B cell (primary cell): Measurements from ENCODE around the gene RORC. TPM values are rescaled to one million over a fixed set of nuclear protein-coding genes. Genes with fewer than 3 reads are reported as not detected.
"Not testable (repeated sequence)": the region's sequence is repeated elsewhere in the genome, so short reads cannot be mapped to it uniquely, and the experiment has no call there.

Experiments used
- ATAC-seq: fragments of 200-7000 bp; cut with Tn5 transposase; one replicate; pipeline ENCODE4 v1.10.0; 2021; ENCODE audit warnings: low read depth, mild to moderate bottlenecking, moderate number of reproducible peaks, moderate library complexity
- CTCF ChIA-PET: fragments of 350-600 bp; sonication (Branson Sonifier 250); formaldehyde crosslinking; loops from one replicate; lab custom pipeline; 2021; ENCODE audit warnings: antibody characterized with exemption, inconsistent platforms; lab: Charles Lee
- POLR2A ChIA-PET: fragments of 350-600 bp; sonication (Branson Sonifier 250); formaldehyde crosslinking; loops from one replicate; lab custom pipeline; 2021; ENCODE audit warnings: antibody characterized with exemption; lab: Charles Lee
- DNase-seq: peaks from one replicate; pipeline ENCODE4 v3.0.0; 2013
- H2AFZ ChIP-seq: 2 replicates; pipeline ENCODE4 v1.6.1; 2012; ENCODE audit warnings: mild to moderate bottlenecking, low read depth, low read length; ENCODE audit not compliant: insufficient read depth, poor library complexity, severe bottlenecking
- H3K27ac ChIP-seq, 2 donors: 1 replicate in 1 of 2; 2 replicates in 1 of 2; pipeline ENCODE4 v1.5.1; 2012 to 2013; ENCODE audit warnings: low read length in 2 of 2, mild to moderate bottlenecking in 2 of 2, moderate library complexity in 1 of 2
- H3K27me3 ChIP-seq, 4 experiments: fragments of 200-600 bp in 1 of 4; sonication (generic) in 1 of 4; replicated peaks in 1 of 4; 1 replicate in 2 of 4; 2 replicates in 2 of 4; pipeline versions ENCODE4 v1.6.1 to v1.7.0; 2013 to 2016; ENCODE audit warnings: low read length in 3 of 4, mild to moderate bottlenecking in 2 of 4, mixed read lengths in 1 of 4, moderate library complexity in 1 of 4; ENCODE audit not compliant: insufficient read depth in 4 of 4, control insufficient read depth in 3 of 4; ENCODE audit errors: control extremely low read depth in 1 of 4
- H3K36me3 ChIP-seq, 2 experiments: replicated peaks in 1 of 2; 1 replicate in 1 of 2; 2 replicates in 1 of 2; pipeline versions ENCODE4 v1.6.1 to v1.7.1; 2013; ENCODE audit warnings: low read length in 1 of 2; ENCODE audit not compliant: insufficient read depth in 2 of 2, control insufficient read depth in 1 of 2; ENCODE audit errors: control extremely low read depth in 1 of 2, extremely low read depth in 1 of 2
- H3K4me1 ChIP-seq, 2 donors: fragments of 200-600 bp in 1 of 2; sonication (generic) in 1 of 2; 1 replicate in 1 of 2; 2 replicates in 1 of 2; pipeline versions ENCODE4 v1.5.1 to v1.6.1; 2013 to 2017; ENCODE audit warnings: low read length in 2 of 2; ENCODE audit not compliant: control insufficient read depth in 2 of 2, insufficient read depth in 2 of 2
- H3K4me2 ChIP-seq: replicated peaks from 2 replicates; pipeline ENCODE3; 2012; ENCODE audit warnings: mild to moderate bottlenecking, low read depth, low read length; ENCODE audit not compliant: poor library complexity, severe bottlenecking
- H3K4me3 ChIP-seq, 5 experiments: fragments of 200-600 bp in 1 of 5; sonication (generic) in 1 of 5; 1 replicate in 3 of 5; 2 replicates in 2 of 5; pipeline versions ENCODE4 v1.5.1 to v1.7.0; 2011 to 2016; ENCODE audit warnings: low read length in 4 of 5, mild to moderate bottlenecking in 4 of 5, low read depth in 2 of 5, control low read depth in 1 of 5, moderate library complexity in 1 of 5; ENCODE audit not compliant: insufficient read depth in 1 of 5; ENCODE audit errors: control extremely low read depth in 1 of 5, extremely low read depth in 1 of 5
- H3K79me2 ChIP-seq: fragments of 200-600 bp; sonication (generic); one replicate; pipeline ENCODE4 v1.6.0; 2016; ENCODE audit warnings: low read length; ENCODE audit not compliant: control insufficient read depth, insufficient read depth
- H3K9ac ChIP-seq: fragments of 200-600 bp; sonication (generic); 2 replicates; pipeline ENCODE4 v1.6.1; 2017; ENCODE audit warnings: mild to moderate bottlenecking, low read length, moderate library complexity
- H3K9me3 ChIP-seq, 3 donors: one replicate each; pipeline versions ENCODE4 v1.6.1 to v1.7.1; 2013; ENCODE audit warnings: low read length in 2 of 3; ENCODE audit not compliant: control insufficient read depth in 2 of 3, insufficient read depth in 1 of 3; ENCODE audit errors: control extremely low read depth in 1 of 3
- H4K20me1 ChIP-seq: 2 replicates; pipeline ENCODE4 v1.6.0; 2012; ENCODE audit warnings: mild to moderate bottlenecking, low read length; ENCODE audit not compliant: insufficient read depth, control insufficient read depth, poor library complexity, severe bottlenecking
- H3K27ac Mint-ChIP-seq: one replicate; pipeline ENCODE4 v1.8.0; 2021; ENCODE audit warnings: mixed read lengths
- H3K27me3 Mint-ChIP-seq: one replicate; pipeline ENCODE4 v1.8.0; 2021; ENCODE audit warnings: mixed read lengths
- H3K4me1 Mint-ChIP-seq: one replicate; pipeline ENCODE4 v1.8.0; 2021; ENCODE audit warnings: mixed read lengths
- H3K4me3 Mint-ChIP-seq: one replicate; pipeline ENCODE4 v1.8.0; 2021; ENCODE audit warnings: mixed read lengths
- H3K9me3 Mint-ChIP-seq: one replicate; pipeline ENCODE4 v1.8.0; 2022; ENCODE audit warnings: mixed read lengths; ENCODE audit not compliant: insufficient read depth
- CTCF ChIP-seq: fragments of 200-600 bp; IDR thresholded peaks from one replicate; pipeline ENCODE4 v1.8.0; 2022; ENCODE audit warnings: antibody characterized with exemption, mild to moderate bottlenecking
- EZH2 ChIP-seq: IDR thresholded peaks from 2 replicates; pipeline ENCODE4 v1.6.1; 2012; ENCODE audit warnings: borderline replicate concordance, low read depth, mild to moderate bottlenecking, moderate library complexity, low read length; ENCODE audit not compliant: insufficient read depth, poor library complexity, severe bottlenecking
- WGBS: methylation state at CpG from one replicate; pipeline ENCODE4 v1.1.5; 2013; ENCODE audit warnings: missing lambda C conversion rate; ENCODE audit not compliant: insufficient coverage; 5-methylcytosine and 5-hydroxymethylcytosine counted together
- intact Hi-C: fragments of 100-400 bp; cut with micrococcal nuclease; formaldehyde crosslinking; loops from one replicate; pipeline ENCODE4 v1.10.0; 2022
- polyA plus RNA-seq: library from polyadenylated mRNA; depleted of rRNA; stranded (reverse); fragments of >200 nt; gene quantifications from 2 replicates; pipeline ENCODE4 v1.2.3, GENCODE V29; 2012
- total RNA-seq, 2 donors: library from RNA; stranded (reverse); fragments of 120-200 nt in 1 of 2; gene quantifications; 1 replicate in 1 of 2; 2 replicates in 1 of 2; pipeline versions ENCODE4 v1.2.3 to v1.2.4, GENCODE V29; 2013 to 2022

The RORC gene
- total and polyA plus RNA-seq, 2 donors (not counting 1 experiment from before 2014, with no cell fraction given) = 0.15 TPM; not detected in 1

- H3K79me2 ChIP-seq, H3K4me1 ChIP-seq, DNase-seq, ATAC-seq, H3K4me3 ChIP-seq, H3K4me1 Mint-ChIP-seq, H4K20me1 ChIP-seq, POLR2A ChIA-PET, H3K9me3 Mint-ChIP-seq, H2AFZ ChIP-seq, H3K27ac Mint-ChIP-seq, H3K9ac ChIP-seq, H3K36me3 ChIP-seq, H3K27me3 Mint-ChIP-seq, H3K4me3 Mint-ChIP-seq, H3K27me3 ChIP-seq, H3K4me2 ChIP-seq, H3K9me3 ChIP-seq, intact Hi-C loops, H3K27ac ChIP-seq: not testable (repeated sequence)
- WGBS = no CpG with 5 or more reads among the region's 7 CpGs
- CTCF ChIA-PET = interaction anchor here (0.6 kb wide), 1 partner anchor 472 kb away, joined by 3 read pairs; no protein-coding TSS in a partner anchor
Observed at GRCh38 chr1:151768351-151769066, 63.1 kb downstream of the RORC start.

- Mint-ChIP-seq H3K27ac (peak overlapping the region; percentile 87), H3K9me3 (no peaks in the 10 kb centered on the region), H3K4me1 (peaks cover 21% of the 10 kb centered on the region), H3K27me3 (no peaks in the 10 kb centered on the region), H3K4me3 (peak overlapping the region; percentile 88)
- no peaks in the 10 kb centered on the region for H4K20me1 ChIP-seq
- ATAC-seq (no peak), DNase-seq (no peak)
- peak overlapping the region; percentile 60 to 85 (median 81) for H3K4me3 ChIP-seq
- POLR2A ChIA-PET = interaction anchor here (0.8 to 2.0 kb wide), 3 partner anchors 26 to 1870 kb away, joined by 3 to 13 read pairs (median 4); partner anchors contain the start of gene TDRKH
- H3K27ac ChIP-seq = peak overlapping the region; percentile 74 to 93
- CTCF ChIA-PET = interaction anchor here (0.6 to 2.3 kb wide), 5 partner anchors 26 to 238 kb away, joined by 3 to 11 read pairs (median 4); partner anchors contain the start of gene TDRKH
- peak overlapping the region; percentile 84 for H3K9ac ChIP-seq
- H3K4me2 ChIP-seq = peak overlapping the region; percentile 81
- peaks cover 14 to 15% of the 10 kb centered on the region in 2 donors for H3K4me1 ChIP-seq
- intact Hi-C loops = loop anchor here (1.0 to 2.0 kb wide), 2 partner anchors 26 to 43 kb away; partner anchors contain the start of genes RIIAD1 and TDRKH
- WGBS = 75% methylated on average over 8 of the region's 10 CpGs
- peak overlapping the region; percentile 87 for H2AFZ ChIP-seq
- H3K79me2 ChIP-seq = no peaks in the 10 kb centered on the region
- H3K36me3 ChIP-seq = peaks cover 0 to 24% of the 10 kb centered on the region in 2 experiments
- H3K27me3 ChIP-seq = no peaks in the 10 kb centered on the region
- TF ChIP-seq CTCF (no peak), EZH2 (no peak)
- H3K9me3 ChIP-seq = no peaks in the 10 kb centered on the region
Observed at GRCh38 chr1:151763990-151764389, 67.6 kb downstream of the RORC start.
